Head of caudate nucleus (tissue), 42 donors: Measurements from ENCODE around the gene GLMN.
"Not testable (repeated sequence)": the region's sequence is repeated elsewhere in the genome, so short reads cannot be mapped to it uniquely, and the experiment has no call there.

ENCODE experiments used
- DNase-seq, 42 donors: peaks; one replicate each; pipeline versions ENCODE4 v3.0.0 to v3.0.0-alpha.2; 2020 to 2021; ENCODE audit warnings: mixed read lengths in 7 of 42
- intact Hi-C: fragments of 100-400 bp; cut with DNase I; formaldehyde crosslinking; loops from one replicate; pipeline ENCODE4 v1.15.0; 2022

Gene GLMN

GRCh38 chr1:92301021-92301420 lies 2.2 kb upstream of the GLMN start:
- intact Hi-C loops = no loop called here
- no peak for DNase-seq

DNA sequence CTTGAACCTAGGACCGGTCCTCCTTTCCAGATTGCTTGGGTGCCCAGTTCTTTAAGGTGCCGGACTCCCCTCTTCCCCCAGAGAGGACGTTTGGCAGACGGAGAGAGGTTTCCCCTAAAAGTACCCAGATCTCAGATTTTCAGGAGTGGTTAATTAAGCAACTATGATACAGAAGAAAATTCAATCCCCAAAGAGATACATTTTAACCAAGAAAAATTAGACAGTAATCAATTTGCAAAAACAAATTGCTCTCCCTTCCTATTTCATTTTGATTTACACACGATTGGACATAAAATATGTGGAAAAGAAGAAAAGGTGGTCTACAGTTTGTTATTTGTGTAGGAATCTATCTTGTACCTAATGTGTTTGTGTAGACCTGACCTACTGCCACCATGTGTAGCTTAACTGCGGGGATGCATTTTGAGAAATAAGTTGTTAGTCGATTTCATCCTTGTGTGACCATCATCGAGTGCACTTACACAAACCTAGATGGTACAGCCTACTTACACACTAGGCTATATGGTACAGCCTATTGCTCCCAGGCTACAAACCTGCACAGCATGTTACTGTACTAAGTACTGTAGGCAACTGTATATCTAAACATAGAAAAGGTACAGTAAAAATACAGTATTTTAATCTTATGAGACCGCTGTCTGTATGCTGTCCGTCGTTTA lies 827 bp upstream of the GLMN start:
- no peak for DNase-seq
- intact Hi-C loops = no loop called here

DNA sequence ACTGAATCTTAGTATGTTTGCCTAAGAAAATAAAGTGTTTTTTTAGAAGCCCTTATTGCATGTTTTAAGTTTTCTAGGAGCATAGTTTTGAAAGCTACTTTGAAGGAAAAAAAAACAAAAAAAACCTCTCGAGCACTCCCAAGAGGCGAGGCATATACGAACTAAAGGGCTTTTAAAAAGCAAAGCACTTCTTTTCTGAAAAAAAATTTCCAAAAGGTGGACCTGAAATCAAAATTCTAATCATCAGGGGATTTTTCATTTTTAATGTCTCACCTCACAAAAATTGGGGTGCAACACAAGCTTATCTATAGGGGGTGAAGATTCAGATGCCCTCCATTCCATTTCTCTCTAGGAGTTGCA lies 594 bp downstream of the GLMN start:
- DNase-seq = no peak
- intact Hi-C loops = no loop called here

GRCh38 chr1:92291372-92291999 lies 7.3 kb downstream of the GLMN start:
- intact Hi-C loops = loop anchor here (5.0 kb wide), 1 partner anchor 294 kb away; no protein-coding TSS in a partner anchor
- DNase-seq = peak in 12 of 42 donors; percentile 12 to 63 (median 32)

DNA sequence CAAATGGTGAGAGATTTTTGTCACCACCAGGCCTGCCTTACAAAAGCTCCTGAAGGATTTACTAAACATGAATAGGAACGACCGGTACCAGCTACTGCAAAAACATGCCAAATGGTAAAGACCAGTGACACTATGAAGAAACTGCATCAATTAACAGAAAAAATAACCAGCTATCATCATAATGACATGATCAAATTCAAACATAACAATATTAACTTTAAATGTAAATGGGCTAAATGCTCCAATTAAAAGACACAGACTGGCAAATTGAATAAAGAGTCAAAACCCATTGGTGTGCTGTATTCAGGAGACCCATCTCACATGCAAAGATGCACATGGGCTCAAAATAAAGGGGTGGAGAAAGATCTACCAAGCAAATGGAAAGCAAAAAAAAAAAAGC lies 17.4 kb downstream of the GLMN start:
- DNase-seq, intact Hi-C loops: not testable (repeated sequence)

DNA sequence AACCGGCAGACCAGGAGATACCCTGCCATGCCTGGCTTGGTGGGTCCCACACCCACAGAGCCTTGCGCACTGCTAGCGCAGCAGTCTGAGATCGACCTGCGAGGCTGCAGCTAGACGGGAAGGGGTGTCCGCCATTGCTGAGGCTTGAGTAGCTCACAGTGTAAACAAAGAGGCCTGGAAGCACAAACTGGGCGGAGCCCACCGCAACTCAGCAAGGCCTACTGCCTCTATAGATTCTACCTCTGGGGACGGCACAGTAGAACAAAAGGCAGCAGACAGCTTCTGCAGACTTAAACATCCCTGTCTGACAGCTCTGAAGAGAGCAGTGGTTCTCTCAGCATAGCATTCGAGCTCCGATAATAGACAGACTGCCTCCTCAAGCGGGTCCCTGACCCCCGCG lies 19.0 kb downstream of the GLMN start:
- DNase-seq, intact Hi-C loops: not testable (repeated sequence)

GRCh38 chr1:92277105-92277723 lies 21.6 kb downstream of the GLMN start:
- DNase-seq = no peak
- intact Hi-C loops = no loop called here

DNA sequence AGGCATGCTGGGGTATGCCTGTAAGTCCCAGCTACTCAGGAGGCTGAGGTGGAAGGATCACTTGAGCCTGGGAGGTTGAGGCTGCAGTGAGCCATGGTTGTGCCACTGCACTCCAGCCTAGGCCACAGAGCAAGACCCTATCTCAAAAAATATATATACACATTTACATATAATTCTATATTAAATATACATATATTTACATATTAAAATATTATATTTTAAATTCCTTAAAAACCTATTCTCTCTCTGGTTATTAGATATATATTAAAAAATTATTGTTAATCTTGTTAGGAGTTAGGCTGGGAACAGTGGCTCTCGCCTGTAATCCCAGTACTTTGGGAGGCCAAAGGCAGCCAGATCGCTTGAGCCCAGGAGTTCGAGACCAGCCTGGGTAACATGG lies 22.7 kb downstream of the GLMN start:
- no peak for DNase-seq
- intact Hi-C loops = no loop called here

GRCh38 chr1:92274939-92275338 lies 23.8 kb downstream of the GLMN start:
- intact Hi-C loops = no loop called here
- no peak for DNase-seq

GRCh38 chr1:92273039-92273438 lies 25.7 kb downstream of the GLMN start:
- no peak for DNase-seq
- intact Hi-C loops = no loop called here

DNA sequence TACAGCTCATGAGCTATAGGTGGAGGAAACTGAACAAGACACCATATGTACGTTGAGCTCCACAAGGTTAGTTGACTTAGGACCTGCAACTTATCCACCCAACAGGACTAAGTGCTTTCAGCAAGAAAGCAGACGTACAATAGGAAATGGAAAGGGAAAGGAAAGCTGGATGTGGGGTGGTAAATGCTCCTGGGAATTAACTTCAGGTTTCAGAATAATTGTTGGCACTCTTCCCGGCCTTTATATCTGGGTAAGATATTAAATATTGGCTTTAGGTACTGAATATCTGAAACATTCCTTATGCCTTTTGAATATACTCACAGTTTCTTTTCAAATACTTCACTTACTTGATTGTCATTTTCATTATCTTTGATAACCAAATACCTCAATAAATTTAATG lies 36.3 kb downstream of the GLMN start:
- intact Hi-C loops = no loop called here
- DNase-seq = no peak

- intact Hi-C loops = no loop called here
- DNase-seq = no peak
These were observed 39.4 kb downstream of the GLMN start for GRCh38 chr1:92259350-92259749.

GRCh38 chr1:92254714-92255113 lies 44.1 kb downstream of the GLMN start:
- intact Hi-C loops, DNase-seq: not testable (repeated sequence)

GRCh38 chr1:92244376-92244775 lies 54.4 kb downstream of the GLMN start:
- DNase-seq = no peak
- intact Hi-C loops = no loop called here

- no peak for DNase-seq
- intact Hi-C loops = no loop called here
These were observed 58.8 kb downstream of the GLMN start for GRCh38 chr1:92240034-92240433.

DNA sequence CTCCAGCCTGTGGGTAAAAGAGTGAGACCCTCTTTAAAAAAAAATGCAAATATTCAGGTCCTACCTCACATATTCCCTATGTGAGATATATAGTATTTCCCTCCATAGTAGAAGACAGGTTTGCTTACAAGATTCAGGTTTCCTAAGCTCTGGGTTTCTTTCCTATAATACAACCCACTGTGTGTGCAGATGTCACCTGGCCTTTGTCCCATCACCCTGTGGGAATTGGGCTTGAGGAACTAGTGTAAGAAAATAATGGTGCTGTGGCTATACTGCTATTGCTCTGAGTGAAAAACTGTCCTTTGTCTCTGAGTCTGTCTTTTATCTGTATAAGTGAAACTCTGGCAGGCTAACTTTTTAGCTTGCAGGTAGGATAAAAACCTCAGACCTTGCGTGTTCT lies 68.1 kb downstream of the GLMN start:
- intact Hi-C loops = no loop called here
- no peak for DNase-seq

- intact Hi-C loops = no loop called here
- no peak for DNase-seq
These were observed 70.4 kb downstream of the GLMN start for GRCh38 chr1:92228401-92228800.

DNA sequence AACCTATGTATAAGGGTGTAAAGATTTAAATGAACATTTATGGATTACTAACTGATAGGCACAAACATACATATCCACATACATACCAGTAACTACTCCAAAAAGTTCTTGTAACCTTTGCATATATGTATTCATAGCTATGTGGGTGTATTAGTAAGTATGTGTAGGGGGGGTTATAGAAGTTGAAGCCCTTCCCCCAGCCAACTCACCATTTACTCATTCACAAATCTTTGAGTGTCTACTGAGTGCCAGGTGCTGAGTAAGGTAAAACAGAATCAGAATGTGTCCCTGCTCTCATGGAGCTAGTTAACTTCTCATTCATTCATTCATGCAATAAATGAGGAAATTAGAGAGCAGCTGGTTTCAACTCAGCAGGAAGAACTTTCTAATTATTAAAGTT lies 79.8 kb downstream of the GLMN start:
- intact Hi-C loops = no loop called here
- DNase-seq = no peak

GRCh38 chr1:92218559-92218958 lies 80.2 kb downstream of the GLMN start:
- intact Hi-C loops = no loop called here
- no peak for DNase-seq

GRCh38 chr1:92217721-92218120 lies 81.1 kb downstream of the GLMN start, which contains the start of gene C1orf146:
TSS of gene C1orf146 (plus strand) at chr1:92217915. CDS start at chr1:92231421, 13,506 bp downstream.
- intact Hi-C loops = no loop called here

DNA sequence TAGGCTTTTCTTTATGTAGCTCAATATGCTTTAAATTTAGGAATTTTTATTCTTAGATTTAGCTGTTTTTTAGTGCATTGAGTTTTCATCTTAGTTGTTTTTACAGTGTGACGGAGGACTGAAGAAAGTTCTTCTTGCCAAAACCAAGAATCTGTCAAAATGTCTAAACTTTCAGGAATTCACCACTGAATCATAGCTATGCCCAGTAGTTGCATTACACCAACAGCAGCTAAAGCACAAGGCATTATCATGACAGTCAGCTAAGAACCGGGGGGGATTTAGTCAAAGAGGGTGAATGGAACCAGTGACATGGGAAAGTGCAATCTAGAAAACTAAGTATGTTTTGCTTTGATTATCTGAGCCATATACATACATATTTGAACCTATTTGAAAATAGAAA lies 87.6 kb downstream of the GLMN start:
- intact Hi-C loops = no loop called here
- no peak for DNase-seq

More at GRCh38 chr1:92217721-92218120, 81.1 kb downstream of the GLMN start, which contains the start of gene C1orf146:
- no peak for DNase-seq
